GM18519 (cell line): ENCODE measurements around the gene CD1E.
A peak's percentile ranks its signal among the peaks of the same experiment; 100 is the strongest.
"Not testable (repeated sequence)": the region's sequence is repeated elsewhere in the genome, so short reads cannot be mapped to it uniquely, and the experiment has no call there.

Source experiments
- ATAC-seq: cut with Tn5 transposase; IDR thresholded peaks from one replicate; pipeline ENCODE4 v1.9.1; 2021; ENCODE audit warnings: mild to moderate bottlenecking, moderate library complexity; ENCODE audit not compliant: unreplicated experiment, low FRiP score

Gene CD1E

GRCh38 chr1:158353303-158354075 lies at the start of gene CD1E:
TSS of gene CD1E (plus strand) at chr1:158353894. CDS start at chr1:158353989, 95 bp downstream.
- no peak for ATAC-seq

- ATAC-seq = peak; percentile 71
Observed at GRCh38 chr1:158310623-158311022, 43.1 kb upstream of the CD1E start.

- peak; percentile 28 for ATAC-seq
Observed at GRCh38 chr1:158311066-158311465, 42.6 kb upstream of the CD1E start.

DNA sequence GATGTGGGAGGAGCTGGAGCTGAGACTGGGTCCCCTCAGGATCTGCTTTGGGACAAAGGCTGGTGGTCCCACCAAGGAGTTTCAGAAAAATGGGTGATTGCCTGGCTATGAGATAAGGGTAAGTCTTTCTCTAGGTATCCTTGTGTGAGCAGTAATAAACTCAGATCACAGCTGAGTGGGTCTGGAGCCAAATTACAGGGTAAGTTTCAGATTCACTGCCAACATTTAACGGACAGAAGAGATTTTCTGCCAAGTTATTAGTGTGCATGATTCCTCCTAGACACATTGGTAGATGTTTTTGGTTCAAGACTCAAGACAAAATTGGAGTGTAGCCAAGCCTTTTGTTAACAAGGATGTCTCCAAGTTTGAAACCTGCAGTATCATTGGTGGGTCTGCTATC lies 29.8 kb upstream of the CD1E start:
- no peak for ATAC-seq

DNA sequence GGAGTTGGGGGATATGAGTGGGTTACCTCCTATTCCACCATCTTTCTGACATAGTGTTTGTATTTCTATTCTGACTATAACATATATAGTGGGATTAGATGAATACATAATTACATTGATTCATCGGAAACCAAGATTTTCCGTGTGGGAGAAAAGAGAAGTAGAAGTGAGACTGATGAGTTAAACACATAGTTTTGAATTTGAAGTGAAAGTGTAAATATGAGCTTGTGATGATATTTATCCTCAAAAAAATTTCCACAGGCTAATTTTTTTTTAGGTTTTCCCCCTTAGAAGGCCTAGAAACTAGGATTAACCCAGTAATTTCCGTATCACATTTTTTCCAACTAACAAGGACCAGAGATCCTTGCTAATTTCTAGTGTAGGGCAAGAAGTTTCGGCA lies 29.3 kb upstream of the CD1E start:
- no peak for ATAC-seq

- ATAC-seq = no peak
Observed at GRCh38 chr1:158327481-158327880, 26.2 kb upstream of the CD1E start.

DNA sequence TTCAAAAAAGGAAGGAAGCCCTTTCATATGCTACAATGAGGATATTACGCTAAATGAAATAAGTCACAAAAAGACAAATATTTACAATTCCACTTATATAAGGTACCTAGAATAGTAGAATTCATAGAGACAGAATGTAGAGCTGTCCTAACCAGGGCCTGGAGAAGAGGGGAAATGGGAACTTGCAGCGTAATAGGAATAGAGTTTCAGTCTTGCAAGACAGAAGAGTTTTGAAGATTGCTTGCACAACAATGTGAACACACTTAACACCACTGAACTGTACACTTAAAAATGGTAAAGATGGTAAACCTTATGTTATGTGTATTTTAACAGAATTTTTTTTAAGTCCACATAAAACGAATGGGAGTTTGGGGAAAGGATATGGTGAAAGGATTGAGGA lies 25.3 kb upstream of the CD1E start:
- ATAC-seq = no peak

DNA sequence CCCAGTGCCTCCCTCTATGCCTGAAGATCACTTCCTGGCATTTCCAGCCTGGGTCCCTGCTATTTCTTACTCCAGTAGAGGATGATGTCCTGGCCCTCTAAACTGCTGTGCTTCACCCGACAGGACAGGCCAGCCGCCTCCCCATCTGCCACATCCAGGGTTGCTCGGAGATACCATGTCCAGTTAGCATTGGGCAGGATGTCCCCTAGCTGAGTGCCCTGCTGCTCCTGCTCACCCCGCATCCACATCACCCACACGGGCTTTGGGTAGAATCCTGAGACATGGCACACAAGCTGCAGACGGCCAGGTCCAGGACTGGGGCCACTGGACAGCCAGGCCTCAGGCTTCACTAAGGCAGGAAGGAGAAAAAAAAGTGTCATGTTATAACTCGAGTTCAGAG lies 24.4 kb upstream of the CD1E start:
- ATAC-seq = no peak

GRCh38 chr1:158329733-158330132 lies 24.0 kb upstream of the CD1E start:
- ATAC-seq = no peak

DNA sequence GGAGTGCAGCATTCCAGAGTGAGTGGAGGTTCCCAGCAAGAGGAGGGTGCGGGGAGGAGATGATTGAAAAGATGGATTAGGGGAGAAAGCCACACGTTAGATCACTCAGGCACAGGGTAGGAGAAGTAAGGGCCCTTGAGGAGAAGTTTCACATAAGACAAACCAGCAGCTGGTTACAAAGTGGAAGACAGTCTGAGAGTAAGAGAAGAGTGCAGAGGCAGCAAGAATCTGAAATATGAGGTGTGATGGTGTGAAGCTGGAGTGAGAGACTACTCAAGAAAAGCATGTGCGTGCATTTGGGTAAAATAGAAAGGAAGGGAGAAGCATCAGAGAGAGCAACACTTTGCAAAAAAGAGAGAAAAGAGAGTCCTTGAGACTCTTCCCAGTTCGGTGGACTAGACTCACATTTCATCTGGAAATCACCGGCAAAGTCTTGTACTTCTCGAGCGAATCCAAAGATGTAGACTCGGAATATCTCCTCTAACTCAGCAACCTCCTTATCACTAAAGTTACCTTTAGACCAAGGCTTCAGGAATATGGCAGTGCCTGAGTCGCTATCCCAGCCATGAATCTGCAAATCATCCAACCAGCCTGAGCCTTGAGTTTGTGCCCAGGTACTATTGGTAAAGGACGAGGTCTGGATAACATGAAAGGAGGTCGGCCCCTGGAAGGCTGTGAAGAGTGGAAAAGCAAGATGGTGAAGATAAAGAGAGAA lies 23.1 kb upstream of the CD1E start:
- ATAC-seq = no peak

DNA sequence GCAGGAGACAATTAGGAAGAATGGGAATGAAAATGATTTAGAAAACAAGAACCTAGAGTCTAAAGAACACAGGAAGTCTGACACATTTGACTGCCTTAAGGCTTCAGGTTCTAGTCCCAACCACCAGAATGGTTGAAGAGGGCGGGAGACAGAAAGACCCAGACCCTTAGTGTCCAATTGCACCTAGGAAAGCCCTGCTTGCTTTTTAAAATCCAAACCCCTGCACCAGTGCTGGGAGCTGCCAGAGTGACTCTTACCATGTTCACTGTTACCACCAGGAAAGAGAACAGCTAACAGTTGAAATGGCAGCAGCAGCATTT lies 22.6 kb upstream of the CD1E start:
- ATAC-seq = no peak

DNA sequence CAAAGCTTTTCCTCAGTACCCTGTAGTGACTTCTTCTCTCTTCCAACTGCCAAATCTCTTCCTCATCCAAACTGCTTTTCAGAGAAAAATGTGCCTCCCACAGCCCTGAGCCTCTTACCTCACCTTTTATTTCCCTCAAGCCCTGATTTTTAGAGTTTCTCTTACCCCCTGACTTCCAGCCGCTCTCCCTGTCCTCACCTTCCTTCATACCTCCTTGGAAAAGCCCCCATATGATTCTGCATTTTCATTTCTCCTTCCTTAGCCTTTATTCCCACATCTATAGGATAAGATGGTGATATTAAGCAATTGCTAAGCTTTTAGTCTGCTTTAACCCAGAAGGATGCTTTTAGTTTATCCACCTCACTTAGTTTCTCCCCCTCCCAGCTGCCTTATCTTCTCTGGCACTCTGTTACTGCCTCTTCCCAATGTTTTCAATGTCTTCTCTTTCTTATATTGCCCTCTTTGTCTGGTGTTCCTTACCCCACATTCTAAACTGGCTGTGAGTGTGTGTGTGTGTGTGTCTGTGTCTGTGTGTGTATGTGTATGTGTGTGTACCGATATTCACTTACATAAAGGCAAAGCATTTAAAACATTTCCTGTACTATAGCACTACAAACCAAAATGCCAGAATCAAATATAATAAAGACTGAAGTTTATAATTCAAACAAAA lies 22.1 kb upstream of the CD1E start, which contains the start of gene CD1B:
TSS of gene CD1B (minus strand) at position 51 of the 670 bp plus-strand sequence. CDS start 108 bp downstream, outside the sequence.
- no peak for ATAC-seq

GRCh38 chr1:158333405-158334155 lies 20.1 kb upstream of the CD1E start:
- no peak for ATAC-seq

DNA sequence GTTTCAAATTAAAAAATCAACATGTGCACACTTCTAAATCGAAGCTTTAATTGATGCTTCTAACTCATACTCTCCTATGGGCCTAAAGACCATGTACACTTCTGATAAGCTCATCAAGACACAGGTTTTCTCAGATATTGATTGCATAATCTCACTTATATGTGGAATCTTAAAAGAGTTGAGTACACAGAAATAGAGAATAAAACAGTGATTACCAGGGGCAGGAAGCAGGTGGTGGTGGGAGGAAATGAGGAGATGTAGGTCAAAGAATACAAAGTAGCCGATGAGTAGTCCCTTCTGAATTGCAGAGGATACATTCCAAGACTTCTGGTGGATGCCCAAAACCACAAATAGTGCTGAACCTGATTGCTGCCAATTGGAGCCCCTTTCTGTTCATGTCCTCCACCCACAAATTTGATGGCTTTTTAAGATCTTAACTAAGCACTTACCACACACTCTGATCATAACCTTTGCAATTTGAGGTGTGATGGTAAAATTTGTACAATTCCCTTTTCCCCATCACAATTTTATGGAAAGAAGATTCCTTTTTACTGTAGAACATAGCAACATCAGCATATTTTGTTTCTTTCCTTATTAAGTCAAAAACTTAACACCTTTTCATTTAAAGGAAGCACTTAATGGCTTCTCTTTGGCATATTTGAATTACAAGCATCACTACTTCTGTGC lies 19.0 kb upstream of the CD1E start:
- ATAC-seq = no peak

- ATAC-seq = no peak
Observed at GRCh38 chr1:158335213-158335532, 18.5 kb upstream of the CD1E start.

- ATAC-seq = not testable (repeated sequence)
Observed at GRCh38 chr1:158336413-158336812, 17.3 kb upstream of the CD1E start.

DNA sequence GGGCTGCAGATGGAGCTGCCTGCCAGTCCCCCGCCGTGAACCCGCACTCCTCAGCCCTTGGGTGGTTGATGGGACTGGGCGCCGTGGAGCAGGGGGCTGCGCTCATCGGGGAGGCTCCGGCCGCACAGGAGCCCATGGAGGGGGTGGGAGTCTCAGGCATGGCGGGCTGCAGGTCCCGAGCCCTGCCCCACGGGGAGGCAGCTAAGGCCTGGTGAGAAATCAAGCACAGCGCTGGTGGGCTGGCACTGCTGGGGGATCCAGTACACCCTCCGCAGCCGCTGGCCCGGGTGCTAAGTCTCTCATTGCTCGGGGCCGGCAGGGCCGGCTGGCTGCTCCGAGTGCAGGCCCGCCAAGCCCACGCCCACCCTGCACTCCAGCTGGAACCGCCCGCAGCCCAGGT lies 4.7 kb upstream of the CD1E start:
- not testable (repeated sequence) for ATAC-seq

DNA sequence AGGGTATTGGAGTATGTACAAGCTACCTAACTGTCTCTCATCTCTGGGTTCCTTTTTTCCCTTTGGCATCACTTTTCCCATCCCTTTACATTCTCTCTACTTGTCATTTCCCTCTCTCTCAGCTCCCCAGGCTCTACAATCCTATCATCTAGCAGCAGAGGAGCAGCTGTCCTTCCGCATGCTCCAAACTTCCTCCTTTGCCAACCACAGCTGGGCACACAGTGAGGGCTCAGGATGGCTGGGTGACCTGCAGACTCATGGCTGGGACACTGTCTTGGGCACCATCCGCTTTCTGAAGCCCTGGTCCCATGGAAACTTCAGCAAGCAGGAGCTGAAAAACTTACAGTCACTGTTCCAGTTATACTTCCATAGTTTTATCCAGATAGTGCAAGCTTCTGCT lies 561 bp downstream of the CD1E start:
- no peak for ATAC-seq

- ATAC-seq = no peak
Observed at GRCh38 chr1:158355773-158356285, 2.1 kb downstream of the CD1E start.

DNA sequence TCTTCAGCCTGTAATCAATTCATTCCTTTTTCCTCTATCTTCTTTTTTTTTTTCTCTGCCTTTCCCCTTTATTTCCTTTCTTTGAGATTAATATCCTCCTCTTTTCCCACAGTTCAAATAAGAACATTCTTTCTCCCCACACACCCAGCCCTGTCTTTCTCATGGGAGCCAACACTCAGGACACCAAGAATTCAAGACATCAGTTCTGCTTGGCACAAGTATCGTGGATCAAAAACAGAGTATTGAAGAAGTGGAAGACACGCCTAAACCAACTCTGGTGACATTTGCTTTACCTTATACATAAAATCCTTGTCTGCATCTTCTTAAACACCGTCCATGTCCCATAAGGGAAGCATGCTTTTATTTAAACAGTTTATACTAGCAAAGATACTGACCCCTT lies 2.9 kb downstream of the CD1E start:
- no peak for ATAC-seq
